A204.1 (cell line): ENCODE results near the gene EML4.
"Not testable (repeated sequence)": the region's sequence is repeated elsewhere in the genome, so short reads cannot be mapped to it uniquely, and the experiment has no call there.

Source experiments
- FAIRE-seq: peaks from 2 replicates; lab custom pipeline; 2012; peaks lifted over from hg19 to GRCh38; lab: Jason Lieb, UNC

The EML4 gene

GRCh38 chr2:42172020-42172419, 2.9 kb downstream of the EML4 start:
- no peak for FAIRE-seq

DNA sequence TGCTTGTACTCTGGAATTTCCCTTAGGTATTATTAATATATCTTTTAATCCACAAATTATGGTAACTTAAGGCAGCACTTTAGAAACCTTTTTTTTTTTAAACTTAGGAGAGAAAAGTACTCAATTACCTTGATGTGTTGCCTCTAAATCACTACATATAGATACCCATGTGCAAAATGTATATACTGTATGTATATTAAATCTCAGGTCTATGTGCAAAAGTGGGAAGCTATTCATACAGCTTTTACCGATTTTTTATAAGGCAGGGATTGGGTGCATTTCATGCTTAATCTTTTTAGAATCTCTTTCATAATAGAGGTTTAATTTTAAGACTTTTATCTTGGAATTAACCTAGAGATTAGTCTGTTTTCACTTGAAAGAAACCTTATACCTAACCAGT, 3.4 kb downstream of the EML4 start:
- no peak for FAIRE-seq

DNA sequence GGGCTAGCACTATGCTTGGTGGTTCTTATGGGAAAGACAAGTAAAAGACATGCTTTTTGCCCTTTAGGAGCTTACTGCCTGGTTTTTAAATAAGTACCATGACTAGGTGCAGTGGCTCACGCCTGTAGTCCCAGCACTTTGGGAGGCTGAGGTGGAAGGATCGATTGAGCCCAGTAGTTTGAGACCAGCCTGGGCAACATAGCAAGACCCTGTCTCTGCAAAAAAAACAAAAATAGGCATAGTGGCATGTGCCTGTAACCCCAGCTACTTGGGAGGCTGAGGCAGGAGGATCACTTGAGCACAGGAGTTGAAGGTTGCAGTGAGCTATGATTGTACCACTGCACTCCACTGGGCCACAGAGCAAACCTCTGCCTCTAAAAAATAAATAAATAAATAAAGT, 4.3 kb downstream of the EML4 start:
- FAIRE-seq, result not testable (repeated sequence)

DNA sequence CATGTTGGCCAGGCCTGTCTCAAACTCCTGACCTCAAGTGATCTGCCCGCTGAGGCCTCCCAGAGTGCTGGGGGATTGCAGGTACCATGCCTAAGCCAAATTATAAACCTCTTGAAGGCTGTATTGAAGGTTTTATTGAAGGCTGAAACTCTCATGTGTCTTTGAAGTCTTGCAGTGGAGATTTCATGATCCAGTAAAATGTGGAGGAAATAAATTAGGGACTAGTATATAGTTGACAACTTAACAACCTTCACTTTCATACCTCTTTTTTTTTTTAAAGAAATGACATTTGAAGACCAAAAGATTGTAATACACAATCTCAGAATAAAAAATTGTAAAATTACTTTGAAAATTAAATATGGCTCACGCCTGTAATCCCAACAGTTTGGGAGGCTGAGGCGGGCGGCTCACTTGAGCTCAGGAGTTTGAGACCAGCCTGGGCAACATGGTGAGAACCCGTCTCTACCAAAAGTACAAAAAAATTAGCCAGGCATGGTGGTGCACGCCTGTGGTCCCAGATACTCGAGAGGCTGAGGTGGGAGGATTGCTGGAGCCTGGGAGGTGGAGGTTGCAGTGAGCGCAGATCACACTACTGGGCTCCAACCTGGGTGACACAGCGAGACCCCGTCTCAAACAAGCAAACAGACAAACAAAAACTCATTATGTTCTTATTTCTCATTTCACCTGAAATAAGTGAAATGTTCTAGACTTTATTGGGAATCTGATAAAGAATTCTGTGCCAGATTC, 8.0 kb downstream of the EML4 start:
- FAIRE-seq, result no peak

GRCh38 chr2:42178335-42178734, 9.2 kb downstream of the EML4 start:
- FAIRE-seq, result no peak

DNA sequence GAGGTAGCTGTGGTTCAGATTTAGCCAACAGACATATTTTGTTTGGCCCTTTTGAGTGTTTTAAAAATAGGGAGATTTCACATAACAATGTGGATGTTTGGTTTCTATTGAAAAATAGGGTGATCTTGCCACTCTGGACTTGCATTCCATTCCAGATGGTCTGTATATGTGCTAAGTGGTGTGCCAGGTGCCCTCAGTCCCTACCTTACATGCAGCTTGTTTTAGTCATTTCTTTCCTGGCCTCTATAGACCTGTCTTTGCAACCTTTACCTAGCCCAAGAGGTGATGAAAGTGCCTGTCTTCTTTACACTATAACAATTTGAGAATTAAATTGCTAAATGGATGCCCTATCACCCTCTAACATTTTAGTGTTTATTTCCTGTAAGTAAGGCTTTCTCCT, 11.1 kb downstream of the EML4 start:
- no peak for FAIRE-seq

DNA sequence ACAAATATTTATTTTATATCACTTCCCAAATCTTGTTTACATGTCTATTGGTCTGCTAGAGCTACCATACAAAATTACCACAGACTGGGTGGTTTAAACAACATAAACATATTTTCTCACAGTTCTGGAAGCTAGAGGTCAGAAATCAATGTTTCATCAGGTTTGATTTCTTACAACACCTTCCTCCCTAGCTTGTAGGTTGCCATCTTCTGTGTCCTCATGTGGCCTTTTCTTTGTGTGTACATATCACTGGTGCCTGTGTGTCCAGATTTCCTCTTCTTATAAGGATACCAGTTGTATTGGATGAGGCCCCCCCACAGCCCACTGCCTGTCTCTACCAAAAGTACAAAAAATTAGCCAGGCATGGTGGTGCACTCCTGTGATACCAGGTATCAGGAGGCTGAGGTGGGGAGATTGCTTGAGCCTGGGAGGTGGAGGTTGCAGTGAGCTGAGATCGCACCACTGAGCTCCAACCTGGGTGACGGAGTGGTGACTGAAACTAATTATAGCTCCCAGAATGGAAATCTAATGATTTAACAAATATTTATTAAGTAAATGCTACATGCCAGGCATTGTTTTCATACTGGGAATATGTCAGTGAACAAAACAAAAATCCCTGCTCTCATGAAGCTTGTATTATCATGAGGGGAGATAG, 13.6 kb downstream of the EML4 start:
- FAIRE-seq, result no peak

DNA sequence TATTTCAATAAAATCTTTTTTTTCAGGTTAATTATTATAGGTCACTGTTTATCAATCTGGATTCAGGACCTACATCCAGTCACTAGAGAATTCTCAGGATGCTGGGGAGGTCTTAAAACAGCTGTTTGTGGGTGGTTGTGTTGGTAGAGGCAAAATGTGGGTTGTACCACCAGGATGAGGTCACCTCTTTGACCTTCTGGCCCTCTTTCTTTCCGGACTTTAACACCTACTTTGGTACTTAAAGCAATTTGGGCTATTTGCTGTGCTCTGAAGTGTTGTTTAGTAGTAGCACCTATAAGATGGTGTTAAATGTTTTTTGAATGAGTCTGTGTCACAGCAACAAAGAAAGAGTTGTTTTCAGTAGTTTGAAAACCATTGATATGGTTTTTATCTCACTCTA, 14.6 kb downstream of the EML4 start:
- no peak for FAIRE-seq

DNA sequence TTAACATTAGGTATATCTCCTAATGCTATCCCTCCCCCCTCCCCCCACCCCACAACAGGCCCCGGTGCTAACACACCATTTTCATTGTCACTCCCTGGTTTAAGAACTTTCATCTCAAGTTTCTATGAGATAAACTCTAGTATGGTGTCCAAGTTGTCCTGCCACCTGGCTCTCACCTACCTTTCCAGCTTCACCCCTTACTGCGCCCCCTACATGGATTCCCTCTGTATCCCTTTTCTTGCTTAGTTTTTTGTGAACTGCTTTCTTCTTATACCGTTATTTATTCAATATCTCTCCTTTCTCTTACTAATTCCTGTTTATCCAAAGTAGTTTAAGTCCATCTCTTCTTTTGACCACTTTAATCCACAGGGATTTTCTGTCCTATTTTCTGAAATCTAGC, 15.2 kb downstream of the EML4 start:
- FAIRE-seq, result no peak

DNA sequence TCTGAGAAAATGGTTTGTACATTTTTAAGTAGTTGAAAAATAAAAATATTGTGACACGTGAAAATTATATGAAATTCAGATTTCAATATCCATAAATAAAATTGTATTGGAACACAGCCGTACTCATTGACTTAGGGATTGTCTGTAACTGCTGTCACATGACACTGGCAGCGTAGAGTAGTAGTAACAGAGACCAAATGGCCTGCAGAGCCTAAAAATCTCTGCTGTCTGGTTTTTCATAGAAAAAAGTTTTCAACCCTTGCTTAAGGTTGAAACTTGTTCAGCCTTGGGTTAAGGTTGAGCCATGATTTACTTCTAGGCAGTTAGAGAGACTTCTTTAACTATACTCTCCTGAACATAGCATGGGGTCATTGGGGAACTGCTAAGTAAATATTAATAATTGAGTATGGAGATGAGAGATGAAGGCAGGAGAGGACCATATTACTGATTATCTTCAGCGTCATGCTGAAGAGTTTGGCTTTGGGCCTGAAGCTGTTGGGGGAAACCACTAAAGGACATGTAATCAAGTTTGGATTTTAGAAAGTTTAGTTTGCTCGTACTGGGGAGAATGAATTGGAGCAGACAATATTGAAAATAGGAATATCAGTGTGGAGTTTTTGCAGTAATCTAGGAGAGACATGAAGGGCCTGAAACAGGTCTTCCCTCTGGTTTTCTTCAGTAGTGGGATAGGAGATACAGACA, 16.2 kb downstream of the EML4 start:
- no peak for FAIRE-seq

DNA sequence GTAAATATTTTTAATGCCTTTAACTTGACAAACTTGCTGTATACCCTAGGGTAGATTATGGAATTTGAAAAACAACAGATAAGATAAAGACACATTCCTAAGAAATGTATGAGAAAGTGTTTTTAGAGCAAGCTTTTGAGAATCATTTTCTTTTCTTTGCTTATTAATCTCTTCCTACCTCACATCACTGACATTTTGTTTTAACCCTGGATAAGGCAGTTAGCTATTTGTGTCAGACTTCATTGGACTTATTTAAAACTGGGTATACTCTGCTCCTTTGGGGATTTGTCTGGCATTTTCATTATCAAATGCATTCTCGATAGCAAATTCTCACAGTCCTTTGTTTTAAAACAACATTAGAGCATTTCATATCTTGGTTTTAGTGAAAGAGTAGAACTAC, 17.2 kb downstream of the EML4 start:
- no peak for FAIRE-seq

DNA sequence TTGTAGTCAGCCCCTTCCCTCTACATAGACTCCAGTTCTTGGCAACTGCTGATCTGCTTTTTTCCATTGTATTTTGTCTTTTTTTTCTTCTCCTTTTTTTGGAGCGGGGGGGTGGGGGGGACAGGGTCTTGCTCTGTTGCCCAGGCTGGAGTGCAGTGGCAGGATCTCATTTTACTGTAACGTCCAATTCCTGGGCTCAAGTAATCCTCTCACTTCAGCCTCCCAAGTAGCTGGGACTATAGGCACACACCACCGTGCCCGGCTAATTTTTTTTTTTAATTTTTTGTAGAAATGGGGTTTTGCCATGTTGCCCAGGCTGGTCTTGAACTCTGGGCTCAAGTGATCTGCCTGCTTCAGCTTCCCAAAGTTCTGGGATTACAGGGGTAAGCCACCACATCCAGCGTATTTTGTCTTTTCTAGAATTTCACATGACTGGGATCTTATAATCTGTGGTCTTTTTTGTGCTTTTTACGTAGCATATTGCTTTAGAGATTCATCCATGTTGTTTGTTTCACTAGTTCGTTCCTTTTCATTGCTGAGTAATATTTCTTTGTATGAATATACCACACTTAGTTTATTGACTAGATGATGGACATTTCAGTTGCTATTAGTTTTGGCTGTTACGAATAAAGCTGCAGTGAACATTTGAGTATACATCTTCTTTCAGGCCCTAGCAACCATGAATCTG, 17.9 kb downstream of the EML4 start:
- FAIRE-seq, result no peak

DNA sequence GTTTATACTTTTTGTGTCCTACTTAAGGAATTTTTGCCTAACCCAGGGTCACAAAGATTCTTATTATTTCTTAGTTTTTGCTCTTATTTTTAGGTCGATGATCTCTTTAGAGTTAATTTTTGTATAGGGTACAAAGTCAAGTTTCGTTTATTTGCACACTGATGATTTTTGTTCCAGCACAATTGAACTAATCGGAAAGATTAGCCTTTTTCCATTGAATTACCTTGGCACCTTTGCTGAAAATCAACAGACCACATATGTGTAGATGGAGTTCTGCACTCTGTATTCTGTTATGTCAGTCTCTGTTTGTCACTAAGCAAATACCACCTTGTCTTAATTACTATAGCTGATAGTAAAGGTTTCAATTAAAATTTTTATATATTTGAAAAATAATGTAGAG, 18.7 kb downstream of the EML4 start:
- no peak for FAIRE-seq

GRCh38 chr2:42189235-42189566, 20.0 kb downstream of the EML4 start:
- no peak for FAIRE-seq

DNA sequence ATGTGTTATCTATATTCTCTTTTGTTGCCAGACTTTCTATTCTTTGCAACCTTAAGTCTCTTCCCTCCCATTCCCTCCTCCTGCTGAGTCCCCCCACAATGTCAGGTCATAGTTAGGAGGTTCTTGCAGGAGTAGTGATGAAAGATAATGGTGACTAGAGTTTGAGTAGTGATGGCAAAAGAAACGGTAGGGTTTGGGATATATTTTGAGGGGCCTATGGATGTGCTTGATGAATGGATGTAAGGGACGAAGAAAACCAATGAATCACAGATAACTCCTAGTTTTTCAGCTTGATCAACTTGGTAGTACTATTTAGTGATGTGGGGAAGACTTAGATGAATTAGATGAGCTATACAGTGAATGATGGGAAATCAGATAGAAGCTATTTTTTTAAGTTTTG, 21.0 kb downstream of the EML4 start:
- no peak for FAIRE-seq

- no peak for FAIRE-seq
Observed at GRCh38 chr2:42191285-42192009, 22.3 kb downstream of the EML4 start.

GRCh38 chr2:42192010-42192373, 22.8 kb downstream of the EML4 start:
- no peak for FAIRE-seq

DNA sequence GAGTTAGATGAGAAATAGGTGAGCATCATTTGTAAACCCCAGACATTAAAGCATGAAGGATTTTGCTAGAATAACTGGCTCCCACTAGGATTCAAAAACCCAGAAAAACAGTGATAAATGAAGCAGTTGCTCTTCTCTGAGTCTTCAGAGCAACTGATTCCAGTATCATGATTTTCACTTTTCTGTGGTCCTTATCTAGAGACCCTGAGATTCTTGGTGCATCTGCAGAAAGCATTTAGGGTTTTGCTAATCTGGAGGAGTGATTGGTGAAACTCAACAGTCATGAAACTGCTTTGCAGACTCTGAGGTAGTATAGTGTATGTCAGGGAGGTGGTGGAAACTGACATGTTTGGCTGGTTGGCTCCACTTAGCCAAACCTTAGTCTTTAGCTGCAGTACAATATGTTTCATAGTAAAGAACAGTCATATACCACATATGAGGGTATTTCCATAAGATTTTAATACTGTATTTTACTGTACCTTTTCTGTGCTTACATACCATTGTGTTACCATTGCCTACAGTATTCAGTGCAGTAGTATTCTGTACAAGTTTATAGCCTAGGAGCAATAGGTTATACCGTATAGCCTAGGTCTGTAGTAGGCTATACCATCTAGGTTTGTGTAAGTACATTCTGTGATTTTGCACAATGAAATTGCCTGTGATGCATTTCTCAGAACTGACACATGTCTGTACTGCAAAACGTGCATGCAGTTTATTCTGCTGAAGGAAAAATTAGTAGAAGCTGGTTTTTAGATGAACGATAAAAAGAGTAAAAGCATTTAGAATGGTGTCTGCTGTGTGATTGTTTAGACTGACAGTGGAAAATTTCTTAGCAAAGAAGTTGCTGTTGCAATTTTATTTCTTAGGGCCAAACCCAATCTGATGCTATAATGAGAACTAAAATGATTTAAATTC, 23.8 kb downstream of the EML4 start:
- no peak for FAIRE-seq

DNA sequence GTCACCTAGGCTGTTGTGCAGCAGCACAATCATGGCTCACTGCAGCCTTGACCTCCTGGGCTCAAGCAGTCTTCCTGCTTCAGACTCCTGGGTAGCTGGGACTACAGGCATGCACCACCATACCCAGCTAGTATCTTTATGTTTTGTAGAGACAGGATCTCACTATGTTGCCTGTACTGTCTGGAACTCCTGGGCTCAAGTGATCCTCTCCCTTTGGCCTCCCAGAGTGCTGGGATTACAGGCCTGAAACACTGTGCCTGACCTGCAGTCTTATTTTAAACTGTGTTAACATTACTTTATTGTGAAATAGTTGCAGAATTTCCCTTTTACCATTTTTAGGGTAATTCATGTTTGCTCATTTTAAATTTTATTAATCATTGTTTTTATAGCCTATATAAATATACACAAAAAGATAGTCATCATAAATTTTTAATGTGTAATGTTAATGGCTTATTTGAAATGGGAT, 24.6 kb downstream of the EML4 start:
- FAIRE-seq, result peak; percentile 69

DNA sequence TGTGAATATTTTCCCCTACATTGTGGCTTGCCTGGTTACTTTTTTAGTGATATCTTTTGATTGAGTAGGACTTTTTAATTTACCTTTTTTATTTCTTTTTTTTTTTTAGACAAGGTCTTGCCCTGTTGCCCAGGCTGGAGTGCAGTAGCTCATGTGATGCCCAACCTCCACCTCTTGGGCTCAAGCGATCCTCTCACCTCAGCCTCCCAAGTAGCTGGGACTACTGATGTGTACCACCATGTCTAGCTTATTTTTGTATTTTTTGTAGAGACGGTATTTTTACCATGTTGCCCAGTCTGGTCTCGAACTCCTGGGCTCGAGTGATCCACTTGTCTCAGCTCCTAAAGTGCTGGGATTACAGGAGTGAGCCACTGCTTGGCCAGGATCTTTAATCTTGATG, 25.3 kb downstream of the EML4 start:
- no peak for FAIRE-seq

DNA sequence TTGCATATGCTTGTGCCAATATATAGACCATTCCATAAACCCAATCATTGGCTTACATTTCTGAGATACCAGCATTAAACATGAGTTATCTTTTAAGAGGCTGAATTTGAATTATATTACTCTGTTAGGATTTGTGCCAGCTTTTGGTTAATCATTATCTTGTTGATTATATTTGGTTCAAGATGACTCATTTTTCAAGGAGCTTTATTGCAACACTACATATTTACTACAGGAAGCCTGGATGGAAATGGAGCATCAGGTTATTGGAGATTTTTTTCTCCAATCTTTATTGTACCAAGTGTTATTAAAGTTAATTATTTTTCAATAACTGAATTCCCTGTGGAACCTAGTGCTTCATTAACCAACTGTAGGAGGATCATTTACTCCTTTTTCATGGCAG, 26.4 kb downstream of the EML4 start:
- FAIRE-seq, result no peak

DNA sequence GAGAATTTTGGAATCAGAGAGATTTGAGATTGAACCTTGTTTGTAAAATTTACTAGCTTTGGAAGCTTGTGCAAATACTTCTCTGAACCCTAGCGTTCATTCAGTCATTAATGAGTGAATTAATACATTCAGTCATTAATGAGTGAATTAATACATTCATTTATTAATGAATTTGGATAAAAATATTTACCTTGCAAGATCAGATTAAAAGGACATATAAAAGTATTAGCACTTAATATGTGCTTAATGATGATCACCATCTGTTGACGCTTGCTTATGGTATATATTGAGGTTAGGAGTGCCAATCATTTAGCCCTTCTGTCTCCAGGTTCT, 26.9 kb downstream of the EML4 start:
- no peak for FAIRE-seq
